Measurements from ENCODE around the gene NOL3.
A peak's percentile ranks its signal among the peaks of the same experiment; 100 is the strongest.

The NOL3 gene

DNA sequence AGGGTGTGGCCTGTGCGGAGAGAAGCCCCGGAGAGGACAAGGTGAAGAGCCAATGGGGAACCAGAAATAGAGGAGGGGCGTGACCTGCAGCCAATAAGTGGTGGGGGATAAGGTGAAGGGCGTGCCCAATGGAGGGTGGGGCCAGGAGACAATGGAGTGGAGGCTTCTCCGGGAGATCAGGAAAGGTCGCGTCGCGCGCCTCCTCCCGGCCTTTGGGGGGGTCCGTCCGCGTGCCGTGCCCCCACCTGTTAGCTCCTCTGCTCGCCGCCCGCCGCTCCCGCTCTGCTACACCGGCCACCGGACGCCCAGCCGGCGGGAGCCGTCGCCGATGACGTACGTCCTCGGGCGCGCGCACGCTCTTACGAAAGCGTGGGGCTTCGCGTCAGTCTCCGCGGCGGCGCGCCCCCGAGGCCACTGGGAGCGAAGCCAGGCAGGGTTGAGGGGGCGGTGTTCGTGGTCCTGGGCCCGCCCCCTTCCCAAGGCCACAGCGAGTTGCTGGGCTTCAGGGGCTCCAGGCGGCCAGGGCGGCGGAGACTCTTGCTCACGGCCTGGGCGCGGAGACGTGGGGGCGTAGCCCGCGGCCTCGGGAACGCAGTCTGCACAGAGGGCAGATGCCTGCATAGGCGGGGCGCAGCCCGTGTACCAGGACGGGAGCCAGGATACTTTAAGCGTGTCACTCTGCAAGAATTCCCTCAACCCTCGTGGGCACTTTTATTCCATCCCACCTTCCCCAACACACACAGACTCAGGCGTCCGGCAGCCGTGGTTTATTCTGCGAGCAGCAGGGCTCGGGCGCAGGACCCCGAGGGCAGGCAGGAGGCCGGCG lies 13.5 kb downstream of the NOL3 start, which contains the start of gene MATCAP1:
MATCAP1 (minus strand) TSS at position 337 of the 826 bp plus-strand sequence. CDS start 3,353 bp downstream, outside the sequence.
- H3K23ac ChIP-seq (ENCODE audit: low read length), result peak within 1 kb of the TSS; percentile 19
- peak within 1 kb of the TSS; percentile 63 for H3K4me3 ChIP-seq (ENCODE audit: low read length)
- no peak within 1 kb of the TSS for H2BK15ac ChIP-seq (replicated peaks; ENCODE audit: low read depth)
- peak within 1 kb of the TSS; percentile 73 for H2AK5ac ChIP-seq (ENCODE audit: low read length)
- peak within 1 kb of the TSS; percentile 98 for H3K56ac ChIP-seq (ENCODE audit: low read length)
- H3K27ac ChIP-seq (ENCODE audit: low read depth, low read length), result no peak within 1 kb of the TSS
- H3K36me3 ChIP-seq (ENCODE audit: control insufficient read depth, insufficient read depth, low read length), result no peaks in the 10 kb centered on the region
- no peak within 1 kb of the TSS for H4K5ac ChIP-seq (ENCODE audit: low read length)
- no peak within 1 kb of the TSS for H2BK120ac ChIP-seq (ENCODE audit: low read depth, low read length)
- peak within 1 kb of the TSS; percentile 85 for H3K9ac ChIP-seq (ENCODE audit: low read length)
- H3K4me1 ChIP-seq (ENCODE audit: control insufficient read depth, low read depth, low read length), result peaks cover 3% of the 10 kb centered on the region
- H3K4ac ChIP-seq (ENCODE audit: low read depth, low read length), result no peak within 1 kb of the TSS
- DNase-seq, result peak; percentile 99
- peak within 1 kb of the TSS; percentile 15 for H3K18ac ChIP-seq (ENCODE audit: low read length)
- H3K4me2 ChIP-seq (ENCODE audit: low read length), result peak within 1 kb of the TSS; percentile 92
- H3K79me2 ChIP-seq (ENCODE audit: control insufficient read depth, insufficient read depth, low read length), result no peaks in the 10 kb centered on the region
- H3K79me1 ChIP-seq (ENCODE audit: low read length), result peaks cover 4% of the 10 kb centered on the region
- H3K27me3 ChIP-seq (ENCODE audit: insufficient read depth, low read length, poor library complexity), result no peaks in the 10 kb centered on the region
- WGBS (ENCODE audit: extremely low coverage, insufficient coverage, low lambda C conversion rate), result no CpG with 5 or more reads among the region's 77 CpGs
- no peak within 1 kb of the TSS for H4K8ac ChIP-seq (ENCODE audit: low read depth, low read length)
- H2BK5ac ChIP-seq (ENCODE audit: low read length), result peak within 1 kb of the TSS; percentile 72

GRCh38 chr16:67184453-67184994 lies 14.2 kb downstream of the NOL3 start:
- WGBS (ENCODE audit: extremely low coverage, insufficient coverage, low lambda C conversion rate), result no CpG with 5 or more reads among the region's 59 CpGs
- Histone ChIP-seq H3K56ac (ENCODE audit: low read length) (peak overlapping the region; percentile 65), H3K23ac (ENCODE audit: low read length) (peak overlapping the region; percentile 19), H4K8ac (ENCODE audit: low read depth, low read length) (no peak overlapping the region), H2BK5ac (ENCODE audit: low read length) (no peak overlapping the region), H4K5ac (ENCODE audit: low read length) (no peak overlapping the region), H3K4me1 (ENCODE audit: control insufficient read depth, low read depth, low read length) (peaks cover 3% of the 10 kb centered on the region), H3K36me3 (ENCODE audit: control insufficient read depth, insufficient read depth, low read length) (no peaks in the 10 kb centered on the region), H2BK15ac (replicated peaks; ENCODE audit: low read depth) (no peak overlapping the region), H3K4ac (ENCODE audit: low read depth, low read length) (no peak overlapping the region), H2AK5ac (ENCODE audit: low read length) (no peak overlapping the region), H3K4me2 (ENCODE audit: low read length) (peak overlapping the region; percentile 92), H3K9ac (ENCODE audit: low read length) (peak overlapping the region; percentile 69), H3K4me3 (ENCODE audit: low read length) (peak overlapping the region; percentile 30), H3K79me2 (ENCODE audit: control insufficient read depth, insufficient read depth, low read length) (no peaks in the 10 kb centered on the region), H2BK120ac (ENCODE audit: low read depth, low read length) (no peak overlapping the region), H3K79me1 (ENCODE audit: low read length) (peaks cover 4% of the 10 kb centered on the region), H3K27me3 (ENCODE audit: insufficient read depth, low read length, poor library complexity) (no peaks in the 10 kb centered on the region), H3K18ac (ENCODE audit: low read length) (no peak overlapping the region), H3K27ac (ENCODE audit: low read depth, low read length) (no peak overlapping the region)
- peak; percentile 36 for DNase-seq

DNA sequence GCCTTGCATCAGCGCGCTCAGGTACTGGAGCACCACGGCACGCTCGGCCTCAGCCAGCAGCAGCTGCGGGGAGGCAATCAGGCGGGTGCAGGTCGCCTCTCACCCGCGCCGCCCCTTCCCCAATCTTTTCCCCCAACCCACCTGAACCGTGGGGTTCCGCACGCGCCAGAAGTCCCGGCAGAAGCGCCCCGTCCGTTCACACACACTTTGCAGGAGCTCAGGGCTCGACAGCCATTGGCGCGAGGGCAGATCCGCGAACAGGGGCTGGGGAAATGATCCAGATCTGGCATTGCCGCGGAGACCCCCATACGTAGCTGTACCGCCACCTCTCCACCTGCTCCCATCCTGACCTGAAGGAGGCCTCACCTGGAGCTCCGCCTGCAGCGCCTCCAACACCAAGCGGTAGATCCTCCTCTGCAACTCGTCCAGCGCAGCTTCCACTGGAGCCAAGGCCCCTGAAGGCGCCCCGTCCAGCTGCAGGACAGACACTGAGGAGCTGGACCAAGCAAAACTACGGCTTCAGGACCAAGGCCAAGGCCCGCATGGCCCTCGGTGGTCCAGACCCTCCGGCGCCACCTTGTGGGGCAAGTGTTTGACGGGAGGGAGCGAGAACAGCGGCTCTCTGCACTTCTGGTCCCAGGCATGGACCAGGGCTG lies 14.8 kb downstream of the NOL3 start:
- Histone ChIP-seq H3K9ac (ENCODE audit: low read length) (no peak overlapping the region), H3K4me3 (ENCODE audit: low read length) (no peak overlapping the region)
- peak; percentile 94 for DNase-seq

DNA sequence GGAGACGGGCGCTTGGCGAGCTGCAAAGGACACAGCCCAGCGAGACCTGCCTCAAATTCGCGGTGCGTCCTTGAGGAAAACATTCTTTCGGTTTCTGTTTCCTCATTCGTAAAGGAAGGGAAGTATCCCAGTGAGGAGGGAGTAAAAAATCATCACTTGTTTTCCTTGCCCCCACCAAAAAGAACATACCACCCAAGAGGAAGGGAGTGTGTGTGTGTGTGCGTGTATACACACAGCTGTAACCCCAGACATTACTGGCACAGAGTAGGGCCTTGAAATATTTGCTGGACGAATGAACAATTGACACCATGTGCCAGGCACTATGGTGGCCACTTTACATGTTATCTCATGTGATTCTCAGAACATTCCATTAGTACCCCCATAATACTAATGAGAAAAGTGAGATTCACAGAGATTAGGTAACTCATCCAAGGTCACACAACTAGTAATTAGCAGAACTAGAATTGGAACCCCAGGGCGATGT lies 15.4 kb downstream of the NOL3 start:
- Histone ChIP-seq H3K4me2 (ENCODE audit: low read length) (no peak overlapping the region), H3K79me1 (ENCODE audit: low read length) (peaks cover 4% of the 10 kb centered on the region), H3K36me3 (ENCODE audit: control insufficient read depth, insufficient read depth, low read length) (no peaks in the 10 kb centered on the region), H3K79me2 (ENCODE audit: control insufficient read depth, insufficient read depth, low read length) (no peaks in the 10 kb centered on the region), H3K56ac (ENCODE audit: low read length) (no peak overlapping the region), H3K4ac (ENCODE audit: low read depth, low read length) (no peak overlapping the region), H3K27ac (ENCODE audit: low read depth, low read length) (no peak overlapping the region), H2BK5ac (ENCODE audit: low read length) (no peak overlapping the region), H2BK15ac (replicated peaks; ENCODE audit: low read depth) (no peak overlapping the region), H3K4me1 (ENCODE audit: control insufficient read depth, low read depth, low read length) (peaks cover 3% of the 10 kb centered on the region), H3K9ac (ENCODE audit: low read length) (no peak overlapping the region), H3K27me3 (ENCODE audit: insufficient read depth, low read length, poor library complexity) (no peaks in the 10 kb centered on the region), H2BK120ac (ENCODE audit: low read depth, low read length) (no peak overlapping the region), H3K4me3 (ENCODE audit: low read length) (no peak overlapping the region), H3K18ac (ENCODE audit: low read length) (no peak overlapping the region), H4K5ac (ENCODE audit: low read length) (no peak overlapping the region), H4K8ac (ENCODE audit: low read depth, low read length) (no peak overlapping the region), H3K23ac (ENCODE audit: low read length) (no peak overlapping the region), H2AK5ac (ENCODE audit: low read length) (no peak overlapping the region)
- WGBS (ENCODE audit: extremely low coverage, insufficient coverage, low lambda C conversion rate), result no CpG with 5 or more reads among the region's 12 CpGs
- DNase-seq, result no peak

More for the DNA sequence above, 14.8 kb downstream of the NOL3 start:
- H4K8ac ChIP-seq (ENCODE audit: low read depth, low read length), result no peak overlapping the region
- H3K23ac ChIP-seq (ENCODE audit: low read length), result no peak overlapping the region
- H2AK5ac ChIP-seq (ENCODE audit: low read length), result no peak overlapping the region
- H2BK120ac ChIP-seq (ENCODE audit: low read depth, low read length), result no peak overlapping the region
- no peak overlapping the region for H3K4me2 ChIP-seq (ENCODE audit: low read length)
- no peak overlapping the region for H3K56ac ChIP-seq (ENCODE audit: low read length)
- H3K79me1 ChIP-seq (ENCODE audit: low read length), result peaks cover 4% of the 10 kb centered on the region
- H3K18ac ChIP-seq (ENCODE audit: low read length), result no peak overlapping the region
- H3K27ac ChIP-seq (ENCODE audit: low read depth, low read length), result no peak overlapping the region
- no peaks in the 10 kb centered on the region for H3K27me3 ChIP-seq (ENCODE audit: insufficient read depth, low read length, poor library complexity)
- WGBS (ENCODE audit: extremely low coverage, insufficient coverage, low lambda C conversion rate), result no CpG with 5 or more reads among the region's 43 CpGs
- H3K36me3 ChIP-seq (ENCODE audit: control insufficient read depth, insufficient read depth, low read length), result no peaks in the 10 kb centered on the region
- peaks cover 3% of the 10 kb centered on the region for H3K4me1 ChIP-seq (ENCODE audit: control insufficient read depth, low read depth, low read length)
- no peaks in the 10 kb centered on the region for H3K79me2 ChIP-seq (ENCODE audit: control insufficient read depth, insufficient read depth, low read length)
- H2BK15ac ChIP-seq (replicated peaks; ENCODE audit: low read depth), result no peak overlapping the region
- no peak overlapping the region for H3K4ac ChIP-seq (ENCODE audit: low read depth, low read length)
- H2BK5ac ChIP-seq (ENCODE audit: low read length), result no peak overlapping the region
- H4K5ac ChIP-seq (ENCODE audit: low read length), result no peak overlapping the region

- no peaks in the 10 kb centered on the region for H3K27me3 ChIP-seq (ENCODE audit: insufficient read depth, low read length, poor library complexity)
- H2AK5ac ChIP-seq (ENCODE audit: low read length), result no peak overlapping the region
- no peaks in the 10 kb centered on the region for H3K36me3 ChIP-seq (ENCODE audit: control insufficient read depth, insufficient read depth, low read length)
- no peak overlapping the region for H2BK120ac ChIP-seq (ENCODE audit: low read depth, low read length)
- H3K27ac ChIP-seq (ENCODE audit: low read depth, low read length), result no peak overlapping the region
- no peak overlapping the region for H3K4me2 ChIP-seq (ENCODE audit: low read length)
- no CpG with 5 or more reads among the region's 5 CpGs for WGBS (ENCODE audit: extremely low coverage, insufficient coverage, low lambda C conversion rate)
- no peak overlapping the region for H3K9ac ChIP-seq (ENCODE audit: low read length)
- H3K4me3 ChIP-seq (ENCODE audit: low read length), result no peak overlapping the region
- DNase-seq, result peak; percentile 88
- no peak overlapping the region for H3K18ac ChIP-seq (ENCODE audit: low read length)
- H3K79me1 ChIP-seq (ENCODE audit: low read length), result peaks cover 4% of the 10 kb centered on the region
- no peak overlapping the region for H4K5ac ChIP-seq (ENCODE audit: low read length)
- H3K79me2 ChIP-seq (ENCODE audit: control insufficient read depth, insufficient read depth, low read length), result no peaks in the 10 kb centered on the region
- H3K56ac ChIP-seq (ENCODE audit: low read length), result peak overlapping the region; percentile 15
- H2BK15ac ChIP-seq (replicated peaks; ENCODE audit: low read depth), result no peak overlapping the region
- no peak overlapping the region for H4K8ac ChIP-seq (ENCODE audit: low read depth, low read length)
- H2BK5ac ChIP-seq (ENCODE audit: low read length), result no peak overlapping the region
- H3K4ac ChIP-seq (ENCODE audit: low read depth, low read length), result no peak overlapping the region
- no peak overlapping the region for H3K23ac ChIP-seq (ENCODE audit: low read length)
- peaks cover 3% of the 10 kb centered on the region for H3K4me1 ChIP-seq (ENCODE audit: control insufficient read depth, low read depth, low read length)
Observed at GRCh38 chr16:67186550-67186950, 16.2 kb downstream of the NOL3 start.
